Neural crest cell (in vitro differentiated cells): Measurements from ENCODE around the gene PIP5K1B. TPM values are rescaled to one million over a fixed set of nuclear protein-coding genes. Genes with fewer than 3 reads are reported as not detected.

Source experiments
- DNase-seq: peaks from one replicate; pipeline ENCODE4 v3.0.0; 2021; ENCODE audit warnings: low read depth, mixed read lengths, low spot score
- H3K27ac Mint-ChIP-seq: one replicate; pipeline ENCODE4 v1.8.0; 2021; ENCODE audit warnings: mild to moderate bottlenecking, mixed read lengths; ENCODE audit not compliant: unreplicated experiment
- H3K27me3 Mint-ChIP-seq: 2 replicates; pipeline ENCODE4 v1.8.0; 2021; ENCODE audit warnings: low read depth, mild to moderate bottlenecking, mixed read lengths
- H3K36me3 Mint-ChIP-seq: 2 replicates; pipeline ENCODE4 v1.8.0; 2021; ENCODE audit warnings: low read depth, mild to moderate bottlenecking, mixed read lengths
- H3K4me1 Mint-ChIP-seq: 2 replicates; pipeline ENCODE4 v1.8.0; 2021; ENCODE audit warnings: mixed read lengths
- H3K4me3 Mint-ChIP-seq: one replicate; pipeline ENCODE4 v1.8.0; 2021; ENCODE audit warnings: mild to moderate bottlenecking, mixed read lengths
- H3K9me3 Mint-ChIP-seq: 2 replicates; pipeline ENCODE4 v1.8.0; 2021; ENCODE audit warnings: mixed read lengths
- total RNA-seq: library from RNA; stranded (reverse); gene quantifications from 2 replicates; pipeline ENCODE4 v1.2.1, GENCODE V29; 2021
- TF ChIP-seq, protein P1 (sequence below): fragments of 200-600 bp; sonication (generic); conservative IDR thresholded peaks from 2 replicates; pipeline ENCODE4 v1.5.0; 2021; ENCODE audit warnings: antibody characterized with exemption, mild to moderate bottlenecking

The PIP5K1B gene
- total RNA-seq, 1 donor from 2014 or later, result 5.9 TPM

DNA sequence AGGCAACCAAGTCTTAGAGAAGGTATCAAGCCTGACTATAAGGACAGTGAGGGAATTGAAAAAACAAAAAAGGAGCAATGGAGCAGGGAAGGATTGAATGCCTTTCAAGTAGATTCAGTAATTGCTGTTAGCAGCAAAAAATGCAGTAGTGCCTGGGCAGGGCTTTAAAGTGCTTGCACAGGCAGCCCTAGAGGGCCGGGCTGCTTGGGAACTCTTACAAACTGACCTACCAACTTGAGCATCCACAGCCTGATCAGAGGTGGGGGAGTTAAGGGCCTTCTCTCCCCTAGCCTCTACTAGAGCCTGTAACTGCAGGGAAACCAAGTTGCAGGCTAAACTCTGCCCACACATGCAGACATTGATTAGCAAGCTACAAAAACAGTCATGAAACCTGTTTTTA, 349.9 kb downstream of the PIP5K1B start:
- Mint-ChIP-seq H3K4me3 (no peak overlapping the region), H3K9me3 (no peaks in the 10 kb centered on the region), H3K36me3 (peaks cover 5% of the 10 kb centered on the region), H3K27ac (no peak overlapping the region), H3K27me3 (no peaks in the 10 kb centered on the region), H3K4me1 (no peaks in the 10 kb centered on the region)
- no peak for DNase-seq
- TF ChIP-seq, protein P1, sequence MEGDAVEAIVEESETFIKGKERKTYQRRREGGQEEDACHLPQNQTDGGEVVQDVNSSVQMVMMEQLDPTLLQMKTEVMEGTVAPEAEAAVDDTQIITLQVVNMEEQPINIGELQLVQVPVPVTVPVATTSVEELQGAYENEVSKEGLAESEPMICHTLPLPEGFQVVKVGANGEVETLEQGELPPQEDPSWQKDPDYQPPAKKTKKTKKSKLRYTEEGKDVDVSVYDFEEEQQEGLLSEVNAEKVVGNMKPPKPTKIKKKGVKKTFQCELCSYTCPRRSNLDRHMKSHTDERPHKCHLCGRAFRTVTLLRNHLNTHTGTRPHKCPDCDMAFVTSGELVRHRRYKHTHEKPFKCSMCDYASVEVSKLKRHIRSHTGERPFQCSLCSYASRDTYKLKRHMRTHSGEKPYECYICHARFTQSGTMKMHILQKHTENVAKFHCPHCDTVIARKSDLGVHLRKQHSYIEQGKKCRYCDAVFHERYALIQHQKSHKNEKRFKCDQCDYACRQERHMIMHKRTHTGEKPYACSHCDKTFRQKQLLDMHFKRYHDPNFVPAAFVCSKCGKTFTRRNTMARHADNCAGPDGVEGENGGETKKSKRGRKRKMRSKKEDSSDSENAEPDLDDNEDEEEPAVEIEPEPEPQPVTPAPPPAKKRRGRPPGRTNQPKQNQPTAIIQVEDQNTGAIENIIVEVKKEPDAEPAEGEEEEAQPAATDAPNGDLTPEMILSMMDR, result no peak

DNA sequence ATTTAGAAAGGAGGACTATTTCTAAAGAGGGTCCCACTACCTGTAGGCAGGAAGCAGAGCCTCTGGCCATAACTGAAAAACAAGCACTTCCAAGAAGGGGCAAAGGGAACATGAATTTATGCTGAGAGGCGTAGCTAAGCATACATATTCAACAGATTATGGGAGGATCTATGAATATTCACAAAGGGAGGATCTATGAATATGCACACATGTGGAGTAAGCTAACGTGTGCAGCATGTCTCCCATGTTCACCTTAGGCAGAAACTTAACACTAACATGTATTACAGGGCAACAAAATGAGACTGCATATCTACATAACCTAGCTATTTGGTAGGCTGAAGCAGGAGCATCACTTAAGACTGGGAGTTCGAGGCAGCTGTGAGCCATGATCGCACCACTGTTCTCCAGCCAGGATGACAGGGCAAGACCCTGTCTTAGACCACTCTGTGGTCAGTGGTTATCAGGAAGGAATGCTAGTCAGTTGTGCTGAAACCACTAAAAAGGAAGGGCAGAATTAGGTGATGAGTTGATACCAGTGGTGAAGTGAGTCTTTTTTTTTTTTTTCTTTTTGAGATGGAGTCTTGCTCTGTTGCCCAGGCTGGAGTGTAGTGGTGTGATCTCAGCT, 351.3 kb downstream of the PIP5K1B start:
- peak overlapping the region; percentile 13 for H3K27ac Mint-ChIP-seq
- no peaks in the 10 kb centered on the region for H3K4me1 Mint-ChIP-seq

DNA sequence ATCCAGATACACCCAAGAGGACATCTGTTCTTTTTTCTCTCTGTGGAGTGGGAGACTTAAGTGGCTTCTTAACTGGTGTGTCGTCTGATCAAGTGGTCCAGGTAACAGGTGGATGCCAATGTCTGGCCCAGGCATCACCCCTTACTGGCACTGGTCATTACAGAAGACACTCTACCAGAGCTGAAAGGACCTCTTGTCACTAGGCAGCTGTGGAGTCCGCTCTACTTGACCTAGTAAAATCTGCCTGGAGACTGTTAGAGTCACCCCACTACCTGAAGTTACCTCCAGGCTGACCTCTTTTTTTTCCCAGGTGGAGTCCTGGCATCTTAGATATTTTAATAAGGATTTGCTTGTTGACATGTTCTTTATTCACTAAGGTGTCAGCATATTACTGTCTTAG, 353.1 kb downstream of the PIP5K1B start:
- H3K27me3 Mint-ChIP-seq, result no peaks in the 10 kb centered on the region
- TF ChIP-seq, protein P1, result no peak
- DNase-seq, result no peak
- no peak overlapping the region for H3K4me3 Mint-ChIP-seq
- H3K27ac Mint-ChIP-seq, result no peak overlapping the region
- no peaks in the 10 kb centered on the region for H3K9me3 Mint-ChIP-seq
- H3K36me3 Mint-ChIP-seq, result peaks cover 11% of the 10 kb centered on the region
- H3K4me1 Mint-ChIP-seq, result no peaks in the 10 kb centered on the region

More for the DNA sequence above, 351.3 kb downstream of the PIP5K1B start:
- TF ChIP-seq, protein P1, result no peak
- no peak for DNase-seq
- H3K4me3 Mint-ChIP-seq, result no peak overlapping the region
- no peaks in the 10 kb centered on the region for H3K9me3 Mint-ChIP-seq
- H3K27me3 Mint-ChIP-seq, result no peaks in the 10 kb centered on the region
- H3K36me3 Mint-ChIP-seq, result peaks cover 11% of the 10 kb centered on the region

Other genes with a start within 250 kb of the PIP5K1B start
- gene TMEM252, start 164.4 kb upstream of the PIP5K1B start, total RNA-seq, result not detected in 2 replicates